CD4-positive, alpha-beta T cell treated with Interleukin-21 for 1 hour (primary cell): ENCODE data around the gene ZRANB3.
"Not testable (repeated sequence)": the region's sequence is repeated elsewhere in the genome, so short reads cannot be mapped to it uniquely, and the experiment has no call there.

Experiments used
- DNase-seq: peaks from one replicate; pipeline ENCODE4 v3.0.0-alpha.2; 2020

Gene ZRANB3

GRCh38 chr2:135121016-135121657 lies 409.9 kb downstream of the ZRANB3 start:
- DNase-seq: no peak

- DNase-seq: no peak
Measured at GRCh38 chr2:135119582-135119981, 411.4 kb downstream of the ZRANB3 start.

- DNase-seq: no peak
Measured at GRCh38 chr2:135113322-135113721, 417.7 kb downstream of the ZRANB3 start.

- not testable (repeated sequence) for DNase-seq
Measured at GRCh38 chr2:135105513-135106316, 425.3 kb downstream of the ZRANB3 start.

- no peak for DNase-seq
Measured at GRCh38 chr2:135103843-135104242, 427.2 kb downstream of the ZRANB3 start.

- DNase-seq: no peak
Measured at GRCh38 chr2:135099802-135100483, 431.1 kb downstream of the ZRANB3 start.

- DNase-seq: no peak
Measured at GRCh38 chr2:135097532-135098231, 433.3 kb downstream of the ZRANB3 start.

- DNase-seq: no peak
Measured at GRCh38 chr2:135096665-135097446, 434.2 kb downstream of the ZRANB3 start.

- no peak for DNase-seq
Measured at GRCh38 chr2:135095591-135095990, 435.4 kb downstream of the ZRANB3 start.

- no peak for DNase-seq
Measured at GRCh38 chr2:135094508-135094907, 436.5 kb downstream of the ZRANB3 start.

- DNase-seq: no peak
Measured at GRCh38 chr2:135093670-135094330, 437.2 kb downstream of the ZRANB3 start.

GRCh38 chr2:135093193-135093592 lies 437.8 kb downstream of the ZRANB3 start:
- DNase-seq: no peak

- no peak for DNase-seq
Measured at GRCh38 chr2:135091681-135092080, 439.3 kb downstream of the ZRANB3 start.

- DNase-seq: not testable (repeated sequence)
Measured at GRCh38 chr2:135089597-135089996, 441.4 kb downstream of the ZRANB3 start.
